NCI-H226 (cell line): ENCODE data around the gene RAB31.
"Not testable (repeated sequence)": the region's sequence is repeated elsewhere in the genome, so short reads cannot be mapped to it uniquely, and the experiment has no call there.

Experiments
- DNase-seq: peaks from one replicate; pipeline ENCODE4 v3.0.0-alpha.2; 2015

The RAB31 gene

DNA sequence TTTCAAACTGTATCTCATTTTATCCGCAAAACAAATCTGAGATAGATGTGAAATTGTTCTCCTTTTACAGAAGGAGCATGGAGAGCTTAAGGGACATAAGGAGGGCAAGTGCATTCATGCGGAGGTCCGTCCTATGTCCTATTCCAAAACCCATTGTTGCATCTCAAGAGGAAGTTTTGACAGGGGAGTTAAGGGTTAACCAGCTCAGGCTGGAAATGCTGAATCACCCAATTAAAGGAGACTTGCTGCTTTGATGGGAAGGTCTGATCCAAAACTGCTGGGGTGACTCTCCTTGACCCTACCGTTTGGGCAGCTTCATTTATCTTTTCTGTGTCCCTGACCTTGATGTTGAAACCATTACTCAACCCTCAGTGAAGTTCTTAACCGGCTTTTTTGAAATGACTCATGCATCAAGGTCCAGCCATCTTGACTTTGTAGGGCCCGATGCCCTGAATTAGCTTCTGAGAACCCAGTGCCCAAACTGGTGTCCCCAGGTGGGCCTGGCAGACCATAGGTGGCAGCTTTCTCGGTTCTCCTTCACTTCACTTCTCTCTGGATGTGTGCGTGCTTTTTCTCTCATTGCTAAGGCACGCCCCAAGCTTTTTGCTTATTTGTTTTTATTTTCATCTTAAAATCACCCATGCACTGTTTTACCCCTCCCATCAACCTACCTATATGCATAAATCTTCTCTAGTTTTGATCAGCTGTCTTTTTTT lies 161.8 kb downstream of the RAB31 start:
- peak; percentile 63 for DNase-seq

DNA sequence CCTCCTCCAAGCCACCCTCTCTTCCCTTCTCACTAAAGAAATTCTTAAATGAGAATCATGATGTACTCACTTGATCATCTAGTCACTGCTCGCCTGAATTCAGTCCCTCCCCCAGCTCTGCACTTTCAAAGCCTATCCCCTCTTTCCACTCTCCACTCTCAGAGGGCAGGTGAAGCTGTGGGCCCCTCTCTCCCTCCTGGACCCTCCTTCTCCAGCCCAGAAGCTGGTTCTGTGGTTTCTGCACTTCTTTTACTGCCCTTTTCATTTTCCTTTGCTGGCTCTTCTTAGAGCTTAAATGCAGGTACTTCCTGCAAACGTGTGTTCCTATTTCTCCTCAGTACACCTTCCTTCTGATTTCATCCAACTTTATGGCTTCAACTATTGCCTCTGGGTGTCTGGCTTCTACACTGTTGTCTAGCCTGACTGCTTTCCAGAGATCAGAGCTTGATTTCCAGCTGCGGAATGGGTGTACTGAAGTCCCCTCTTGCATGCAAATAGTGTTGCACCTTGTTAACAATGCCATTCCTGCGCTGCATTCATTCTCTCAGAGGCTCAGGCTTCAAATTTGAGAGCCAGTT lies 162.4 kb downstream of the RAB31 start:
- DNase-seq, result no peak

DNA sequence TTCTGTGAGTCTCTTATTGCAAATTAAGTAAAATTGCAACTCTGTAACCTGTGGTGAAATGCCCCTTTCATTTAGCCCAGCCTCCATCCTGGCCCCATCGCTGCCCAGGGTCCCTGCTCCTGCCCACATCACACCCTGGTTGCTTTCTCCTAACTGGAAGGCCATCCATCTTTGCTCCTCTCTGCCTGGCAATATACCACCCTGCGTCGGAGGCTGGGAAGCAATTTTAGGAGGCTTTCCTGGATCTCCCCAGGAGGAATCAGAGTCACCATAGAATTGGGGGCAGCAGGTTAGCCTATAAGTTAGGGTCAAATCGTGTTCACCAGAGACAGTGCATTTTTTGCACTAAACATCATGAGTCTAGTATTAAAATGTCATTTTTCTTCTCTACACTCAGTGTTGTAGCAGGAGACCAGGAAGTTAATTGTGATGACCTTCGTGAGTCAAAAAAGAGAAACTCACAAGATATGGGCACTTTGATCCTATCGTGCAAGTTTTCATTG lies 163.2 kb downstream of the RAB31 start:
- no peak for DNase-seq

DNA sequence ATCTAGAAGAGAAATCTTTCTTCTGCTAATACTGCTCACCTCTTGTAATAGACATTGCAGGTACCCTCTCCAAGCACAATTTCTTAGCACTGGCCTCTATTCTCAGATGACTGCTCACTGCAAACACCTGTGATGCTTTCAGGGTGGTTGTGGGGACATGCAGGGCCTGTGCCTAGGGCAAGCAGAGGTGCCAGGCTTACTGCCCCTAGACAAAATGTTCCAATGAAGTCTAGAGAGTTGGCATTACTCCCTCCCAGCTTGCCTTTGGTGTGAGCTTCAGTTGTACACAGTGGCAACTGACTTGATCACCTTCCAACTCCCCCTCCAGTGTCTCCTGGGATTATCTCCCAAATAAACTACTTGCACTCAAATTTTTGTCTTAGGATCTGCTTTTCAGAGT lies 164.7 kb downstream of the RAB31 start:
- DNase-seq, result no peak

DNA sequence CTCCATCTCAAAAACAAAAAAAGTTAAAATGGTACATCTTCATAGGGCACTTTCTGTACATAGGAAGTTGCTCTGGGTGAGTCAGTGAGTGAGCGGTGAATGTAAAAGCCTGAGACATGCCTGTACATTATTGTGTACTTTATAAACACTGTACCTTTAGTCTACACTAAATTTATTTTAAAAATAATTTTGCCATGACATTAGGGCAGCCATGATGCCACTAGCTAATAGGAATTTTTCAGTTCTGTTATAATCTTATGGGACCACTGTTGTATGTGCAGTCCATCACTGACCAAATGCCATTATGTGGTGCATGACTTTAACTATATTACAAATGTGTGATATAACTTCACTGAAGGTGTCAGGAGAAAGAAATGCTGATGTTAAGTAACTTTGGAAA lies 166.6 kb downstream of the RAB31 start:
- no peak for DNase-seq

DNA sequence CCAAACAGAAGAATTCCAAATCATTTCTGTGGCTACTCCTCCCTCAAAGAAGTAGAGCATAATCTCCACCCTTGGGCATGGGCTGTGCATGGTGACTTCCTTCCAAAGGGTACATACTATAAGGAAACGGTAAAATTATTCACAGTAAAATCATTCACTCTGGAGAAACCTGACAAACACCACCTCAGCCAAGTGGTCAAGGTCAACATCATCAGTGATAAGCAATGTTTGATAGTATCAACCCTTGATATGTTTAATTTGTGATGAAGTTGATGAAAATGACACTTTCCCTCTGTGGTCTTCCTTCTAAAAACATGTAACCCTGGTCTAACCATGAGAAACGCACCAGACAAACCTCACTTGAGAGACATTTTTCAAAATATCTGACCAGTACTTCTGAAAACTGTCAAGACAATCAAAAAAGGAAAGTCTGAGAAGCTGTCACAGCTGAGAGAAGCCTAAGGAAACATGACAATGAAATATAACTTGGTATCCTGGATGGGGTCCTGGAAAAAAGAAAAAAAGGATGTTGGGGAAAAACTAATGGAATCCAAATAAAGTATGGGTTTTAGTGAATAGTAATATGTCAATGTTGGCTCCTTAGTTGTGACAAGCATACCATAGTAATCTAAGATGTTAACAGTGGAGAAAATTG lies 168.2 kb downstream of the RAB31 start:
- DNase-seq, result no peak

DNA sequence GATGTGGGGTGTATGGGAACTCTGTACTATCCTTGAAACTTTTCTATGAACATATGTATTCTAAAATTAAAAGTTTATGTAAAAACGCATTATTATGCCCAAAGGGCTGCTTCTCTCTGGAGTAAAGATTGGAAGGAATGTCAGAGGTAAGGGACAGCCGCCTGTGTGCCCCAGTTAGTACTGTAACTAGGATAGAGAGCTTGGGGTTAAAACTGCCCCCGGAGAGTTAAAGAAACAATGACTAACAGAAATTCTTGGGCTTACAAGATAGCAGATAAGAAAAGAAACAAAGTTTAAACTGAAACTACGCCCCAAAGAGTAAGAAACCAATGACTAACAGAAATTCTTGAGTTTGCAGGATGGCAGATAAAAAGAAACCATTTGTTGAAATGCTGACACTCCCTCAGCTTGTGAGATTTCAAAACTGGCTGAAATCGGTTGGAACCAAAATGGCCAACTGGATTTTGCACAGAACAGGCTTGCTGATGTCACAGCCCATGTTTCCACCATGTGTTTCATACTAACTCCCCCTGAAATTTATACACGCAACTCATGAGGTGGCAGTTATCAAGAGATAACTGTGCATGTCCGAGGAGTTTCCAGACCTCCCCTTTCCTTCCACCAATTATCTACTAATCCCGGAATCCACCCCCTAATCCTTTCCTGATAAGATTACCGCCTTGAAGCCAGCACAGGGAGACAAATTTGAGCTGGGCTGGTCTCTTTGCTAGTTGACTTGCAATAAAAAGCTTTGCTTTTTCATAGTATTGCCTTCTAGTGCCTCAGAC lies 169.0 kb downstream of the RAB31 start:
- DNase-seq, result peak; percentile 99

DNA sequence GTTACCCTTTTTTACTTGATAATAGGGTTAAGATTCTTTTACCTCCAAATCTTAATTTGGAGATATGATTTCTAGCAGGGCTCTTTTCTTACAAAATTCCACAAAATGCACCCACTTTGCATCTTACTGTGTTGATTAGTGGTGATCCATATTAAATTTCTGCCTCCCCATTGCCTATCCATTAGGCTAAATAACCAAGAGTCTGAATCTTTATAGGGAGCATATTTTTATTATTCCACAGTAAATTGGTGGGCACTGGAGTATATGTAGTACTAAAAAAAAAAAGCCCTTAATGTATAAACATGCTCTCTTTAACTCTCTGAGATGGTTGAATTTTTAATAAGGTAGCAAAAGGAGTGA lies 169.5 kb downstream of the RAB31 start:
- no peak for DNase-seq

DNA sequence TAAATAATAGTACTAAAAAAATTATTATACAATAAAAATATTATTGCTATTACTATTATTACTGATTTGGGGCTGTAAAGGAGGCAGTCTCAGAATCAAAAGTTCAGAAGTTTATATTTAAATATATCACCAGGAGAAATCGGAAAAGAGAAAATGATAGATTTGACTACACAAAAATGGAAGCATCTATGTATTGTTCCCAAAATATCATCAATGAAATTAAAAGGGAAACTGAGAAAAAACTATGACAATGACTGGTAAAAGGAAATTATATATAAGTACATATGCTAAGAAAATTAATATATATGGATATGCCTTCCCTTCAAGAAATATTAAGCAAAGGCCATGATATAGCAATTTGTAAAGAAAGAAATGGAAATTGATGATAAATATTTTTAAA lies 170.0 kb downstream of the RAB31 start:
- no peak for DNase-seq

DNA sequence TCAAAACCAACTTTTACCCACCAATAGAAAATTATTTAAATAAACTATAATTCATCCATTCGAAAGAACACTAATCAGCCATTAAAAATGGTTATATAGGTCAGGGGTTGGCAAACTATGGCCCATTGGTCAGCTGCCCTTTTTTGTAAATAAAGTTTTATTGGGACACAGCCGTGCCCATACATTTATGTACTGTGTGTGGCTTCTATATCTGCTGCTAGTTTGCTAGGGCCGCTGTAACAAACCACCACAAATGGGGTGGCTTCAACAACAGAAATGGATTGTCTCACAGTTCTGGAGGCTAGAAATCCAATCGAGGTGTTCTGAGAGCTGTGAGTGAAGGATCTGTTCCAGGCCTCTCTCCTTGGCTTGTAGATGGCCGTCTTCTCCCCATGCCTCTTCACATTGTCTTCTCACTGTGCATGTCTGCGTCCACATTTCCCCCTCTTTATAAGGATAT lies 170.7 kb downstream of the RAB31 start:
- no peak for DNase-seq

DNA sequence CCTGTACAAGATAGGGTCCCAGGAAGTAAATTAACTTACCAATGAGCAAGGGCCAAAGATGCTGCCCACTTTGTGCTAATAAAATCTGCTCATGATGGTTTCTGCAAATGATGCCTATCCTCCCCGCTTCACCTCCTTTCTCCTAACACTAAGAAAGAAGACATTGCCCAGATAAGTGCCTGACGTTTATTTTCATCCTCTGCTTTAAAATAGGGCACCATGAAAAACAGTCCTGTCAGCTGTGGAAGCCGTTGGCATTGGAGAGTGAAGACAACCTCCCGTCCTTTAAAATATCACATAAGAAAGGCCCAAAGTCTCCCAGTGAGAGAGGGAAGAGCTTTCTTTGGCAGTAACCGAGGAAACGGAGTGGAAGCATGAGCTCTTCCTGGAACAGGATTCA lies 176.0 kb downstream of the RAB31 start:
- no peak for DNase-seq

DNA sequence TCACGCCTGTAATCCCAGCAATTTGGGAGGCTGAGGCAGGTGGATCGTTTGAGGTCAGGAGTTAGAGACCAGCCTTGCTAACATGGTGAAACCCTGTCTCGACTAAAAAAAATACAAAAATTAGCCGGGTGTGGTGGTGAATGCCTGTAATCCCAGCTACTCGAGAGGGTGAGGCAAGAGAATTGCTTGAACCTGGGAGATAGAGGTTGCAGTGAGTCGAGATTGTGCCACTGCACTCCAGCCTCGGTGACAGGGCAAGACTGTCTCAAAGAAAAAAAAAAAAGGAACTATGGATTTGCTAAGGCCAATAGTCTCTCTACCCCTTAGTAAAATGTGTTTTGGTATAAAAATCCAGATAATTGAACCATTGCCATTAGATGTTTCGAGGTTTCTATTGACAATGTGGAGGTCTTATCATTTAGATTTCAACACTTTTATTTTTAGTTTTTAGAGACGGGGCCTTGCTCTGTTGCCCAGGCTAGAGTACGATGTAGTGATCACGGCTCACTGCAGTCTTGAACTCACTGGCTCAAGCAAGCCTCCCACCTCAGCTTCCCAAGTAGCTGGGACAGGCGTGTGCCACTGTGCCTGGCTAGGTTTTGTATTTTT lies 176.5 kb downstream of the RAB31 start:
- DNase-seq, result no peak

DNA sequence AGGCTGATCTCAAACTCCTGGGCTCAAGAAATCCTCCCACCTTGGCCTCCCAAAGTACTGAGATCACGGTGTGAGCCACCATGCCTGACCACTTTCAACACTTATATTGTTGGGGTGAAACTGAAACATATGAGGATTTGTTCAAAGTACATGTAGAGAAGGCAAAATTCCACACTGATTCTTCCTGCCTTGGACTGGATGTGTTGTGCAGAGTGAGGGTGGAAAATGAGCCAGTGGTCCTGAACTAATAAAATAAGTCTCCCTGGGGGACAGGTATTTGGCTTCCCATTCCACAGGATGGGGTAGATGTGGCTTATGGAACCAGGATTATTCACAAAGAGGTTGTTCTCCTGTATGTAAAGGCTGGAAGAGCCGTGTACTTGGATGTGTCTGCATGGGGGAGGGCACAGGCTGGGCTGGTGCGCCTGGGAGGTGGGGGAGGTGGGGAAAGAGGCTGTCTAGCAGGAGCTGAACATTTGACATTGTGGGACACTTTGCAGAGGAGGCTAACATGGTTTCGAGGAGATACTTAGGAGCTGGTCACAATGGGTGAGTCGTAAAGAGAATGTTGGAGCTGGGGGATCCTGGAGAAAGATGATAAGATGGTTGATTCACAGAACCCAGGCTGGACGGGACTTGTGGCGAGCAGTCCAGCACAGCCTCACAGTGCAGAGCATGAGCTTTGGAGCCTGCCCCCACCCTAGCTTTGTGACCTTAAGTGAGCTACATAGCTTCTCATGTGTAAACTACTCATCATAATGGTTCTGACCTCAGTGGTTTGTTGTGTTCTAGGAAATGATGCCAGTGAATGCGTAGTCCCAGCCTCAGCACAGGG lies 177.3 kb downstream of the RAB31 start, which contains the start of gene TXNDC2:
Gene TXNDC2, plus strand, starts transcription at position 804 of the 835 bp plus-strand sequence. CDS start 708 bp downstream, outside the sequence.
- DNase-seq, result no peak

DNA sequence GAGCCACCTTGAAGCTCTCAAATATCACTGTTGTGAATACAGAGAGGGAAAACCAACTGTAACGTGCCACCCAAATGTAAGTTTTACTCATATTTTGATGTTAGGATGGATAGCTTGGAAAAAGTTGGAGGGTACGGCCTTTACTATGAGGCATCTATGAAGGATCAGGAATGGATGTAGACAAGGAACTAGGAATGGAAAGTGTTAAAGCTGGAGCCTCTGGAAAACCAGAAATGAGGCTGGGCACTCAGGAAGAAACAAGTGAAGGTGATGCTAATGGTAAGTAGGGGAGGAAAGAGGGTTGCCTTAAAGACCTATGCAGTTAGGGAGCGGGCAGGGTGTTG lies 177.9 kb downstream of the RAB31 start:
- DNase-seq, result no peak

DNA sequence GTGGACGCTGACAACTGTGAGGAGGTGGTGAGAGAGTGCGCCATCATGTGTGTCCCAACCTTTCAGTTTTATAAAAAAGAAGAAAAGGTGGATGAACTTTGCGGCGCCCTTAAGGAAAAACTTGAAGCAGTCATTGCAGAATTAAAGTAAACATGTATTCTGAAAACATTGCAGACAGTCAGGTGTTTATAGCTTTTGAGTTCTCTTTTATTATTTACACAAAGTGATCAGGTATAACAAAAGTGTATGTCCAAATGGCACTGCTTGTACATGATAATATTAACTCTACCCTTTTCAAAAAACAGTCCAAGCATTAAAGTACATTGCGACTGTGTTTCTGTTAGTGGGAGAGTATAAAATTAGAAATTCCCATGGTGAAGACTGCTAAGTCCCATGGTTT lies 179.9 kb downstream of the RAB31 start:
- DNase-seq, result no peak

DNA sequence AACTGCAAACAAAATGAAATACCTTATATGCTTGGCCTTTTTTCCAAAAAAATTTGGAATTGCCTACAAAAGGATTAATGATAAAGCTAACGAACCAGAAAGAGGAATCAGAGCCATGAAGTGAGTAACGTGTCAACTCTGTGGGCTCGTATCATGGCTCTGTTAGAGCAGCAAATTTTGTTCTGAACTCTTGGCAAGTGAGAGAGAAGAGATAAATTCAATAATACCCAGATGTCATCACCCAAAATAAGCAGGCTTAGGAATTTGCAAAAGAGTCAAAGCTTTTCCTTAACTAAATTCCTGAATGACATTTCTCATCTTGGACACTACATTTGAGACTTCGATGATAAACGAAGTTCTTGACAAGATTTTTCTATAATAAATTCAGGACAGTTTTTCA lies 182.1 kb downstream of the RAB31 start:
- DNase-seq, result no peak

DNA sequence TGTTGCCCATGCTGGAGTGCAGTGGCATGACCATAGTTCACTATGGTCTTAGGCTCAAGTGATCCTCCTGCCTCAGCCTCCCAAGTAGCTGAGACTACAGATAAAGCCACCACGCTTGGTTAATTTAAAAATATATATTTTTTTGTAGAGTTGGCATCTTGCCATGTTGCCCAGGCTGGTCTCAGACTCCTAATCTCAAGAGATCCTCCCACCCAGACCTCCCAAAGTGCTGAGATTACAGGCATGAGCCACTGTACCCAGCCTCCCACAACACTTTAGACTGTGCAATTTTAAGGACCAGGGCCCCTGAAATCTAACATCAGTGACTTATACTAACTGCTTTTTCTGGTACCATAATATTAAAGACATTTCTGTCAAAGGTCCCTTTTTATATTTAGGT lies 182.9 kb downstream of the RAB31 start:
- no peak for DNase-seq

DNA sequence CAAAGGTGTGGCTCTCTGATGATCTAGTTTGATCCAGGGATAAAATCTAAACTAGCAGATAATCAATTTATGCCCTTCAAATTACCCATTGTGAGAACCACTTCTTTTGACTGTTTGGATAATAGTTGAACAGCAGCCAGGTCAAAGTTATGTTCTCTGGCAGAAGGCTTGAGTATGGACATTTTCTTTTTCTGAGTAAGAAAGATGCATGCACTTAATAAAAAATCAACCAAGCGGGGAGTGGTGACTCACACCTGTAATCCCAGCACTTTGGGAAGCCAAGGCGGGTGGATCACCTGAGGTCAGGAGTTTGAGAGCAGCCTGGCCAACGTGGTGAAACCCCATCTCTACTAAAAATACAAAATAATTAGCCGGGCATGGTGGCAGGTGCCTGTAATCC lies 183.4 kb downstream of the RAB31 start:
- peak; percentile 39 for DNase-seq

DNA sequence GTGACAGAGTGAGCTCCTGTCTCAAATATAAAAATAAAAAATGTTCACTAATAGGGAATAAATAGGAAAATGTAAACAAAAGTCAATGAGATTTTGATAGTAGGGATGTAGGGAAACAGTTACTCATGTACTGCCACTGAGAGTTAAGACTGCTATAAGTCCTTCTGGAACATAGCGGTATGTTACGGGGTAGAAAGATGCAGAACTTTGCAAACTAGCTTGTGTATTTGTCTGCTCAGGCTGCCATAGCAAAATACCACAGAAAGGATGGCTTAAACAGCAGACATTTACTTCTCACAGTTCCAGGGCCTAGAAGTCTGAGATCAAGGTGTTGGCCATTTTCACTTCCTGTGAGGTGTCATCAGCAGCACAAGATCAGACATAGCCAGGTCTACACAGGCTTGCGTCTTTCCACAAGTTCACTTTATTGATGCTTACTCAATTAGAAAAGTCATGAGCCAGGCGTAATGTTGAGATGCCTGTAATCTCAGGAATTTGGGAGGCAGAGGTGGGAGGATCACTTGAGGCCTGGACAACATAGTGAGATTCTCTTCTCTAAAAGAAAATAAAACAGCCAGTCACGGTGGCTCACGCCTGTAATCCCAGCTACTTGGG lies 186.5 kb downstream of the RAB31 start:
- DNase-seq, result no peak

DNA sequence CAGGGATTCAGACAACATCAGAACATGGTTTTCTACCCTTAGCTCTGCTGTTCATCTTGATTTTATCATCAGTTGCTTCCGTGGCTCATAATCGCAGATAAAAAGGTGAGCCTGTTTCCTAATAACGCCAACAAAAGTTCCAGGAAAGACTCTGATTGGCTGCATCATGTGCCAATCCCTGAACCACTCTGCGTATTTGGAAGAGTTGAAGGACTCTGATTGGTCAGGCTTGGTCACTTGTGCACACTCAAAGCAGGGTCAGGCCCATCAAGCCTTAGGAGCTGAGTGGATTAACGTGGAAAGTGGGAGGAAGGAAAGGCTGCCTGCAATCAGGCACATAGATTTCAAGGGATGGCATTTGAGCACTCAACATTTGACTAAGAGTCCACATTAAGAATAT lies 189.0 kb downstream of the RAB31 start:
- no peak for DNase-seq

DNA sequence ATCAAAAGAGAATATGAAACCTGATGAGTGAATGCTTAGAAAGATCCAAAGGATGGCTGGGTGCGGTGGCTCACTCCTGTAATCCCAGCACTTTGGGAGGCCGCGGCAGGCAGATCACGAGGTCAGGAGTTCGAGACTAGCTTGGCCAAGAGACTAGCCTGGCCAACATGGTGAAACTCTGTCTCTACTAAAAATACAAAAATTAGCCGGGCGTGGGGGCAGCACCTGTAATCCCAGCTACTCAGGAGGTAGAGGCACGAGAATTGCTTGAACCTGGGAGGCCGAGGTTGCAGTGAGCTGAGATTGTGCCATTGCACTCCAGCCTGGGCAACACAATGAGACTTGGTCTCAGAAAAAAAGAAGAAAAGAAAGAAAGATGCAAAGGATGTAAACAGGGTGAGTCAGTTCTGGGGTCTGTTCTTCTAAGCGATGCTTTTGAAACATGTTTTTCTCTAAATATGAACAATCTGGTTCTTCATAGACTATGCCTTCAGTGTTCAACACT lies 189.7 kb downstream of the RAB31 start:
- not testable (repeated sequence) for DNase-seq
